LNCaP clone FGC (cell line): ENCODE data around the gene TMEM266.

Experiments used
- DNase-seq: peaks from one replicate; pipeline ENCODE4 v3.0.0-alpha.2; 2011; ENCODE audit warnings: low read depth
- H3K4me3 ChIP-seq: 2 replicates; pipeline ENCODE4 v1.5.1; 2011; ENCODE audit warnings: mild to moderate bottlenecking, low read depth, low read length, control low read depth
- TF ChIP-seq, protein P1 (sequence below): IDR thresholded peaks from 2 replicates; pipeline ENCODE4 v1.5.1; 2012; ENCODE audit warnings: mild to moderate bottlenecking; ENCODE audit not compliant: control insufficient read depth, insufficient read depth; ENCODE audit errors: extremely low read depth

TMEM266 gene

DNA sequence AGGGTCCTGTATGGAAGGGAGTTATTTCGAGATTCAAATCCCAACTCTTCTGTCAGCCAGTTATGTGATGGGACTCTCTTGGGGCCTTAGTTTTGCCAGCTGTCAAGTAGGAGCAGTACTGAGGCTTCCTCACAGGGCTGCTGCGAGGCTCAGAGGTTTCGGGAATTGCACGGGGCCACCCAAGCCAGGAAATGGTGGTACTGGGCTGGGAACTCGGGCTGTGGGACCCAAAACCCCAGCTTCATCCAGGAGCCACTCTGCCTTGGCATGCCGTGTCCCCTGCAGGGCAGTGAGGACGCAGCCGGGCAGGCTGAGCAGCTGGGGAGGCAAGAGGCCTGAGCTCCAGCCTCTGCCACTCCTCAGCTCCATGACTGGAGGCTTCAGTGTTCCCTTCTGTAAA is 132.9 kb downstream of the TMEM266 start:
- DNase-seq = no peak
- TF ChIP-seq, protein P1, sequence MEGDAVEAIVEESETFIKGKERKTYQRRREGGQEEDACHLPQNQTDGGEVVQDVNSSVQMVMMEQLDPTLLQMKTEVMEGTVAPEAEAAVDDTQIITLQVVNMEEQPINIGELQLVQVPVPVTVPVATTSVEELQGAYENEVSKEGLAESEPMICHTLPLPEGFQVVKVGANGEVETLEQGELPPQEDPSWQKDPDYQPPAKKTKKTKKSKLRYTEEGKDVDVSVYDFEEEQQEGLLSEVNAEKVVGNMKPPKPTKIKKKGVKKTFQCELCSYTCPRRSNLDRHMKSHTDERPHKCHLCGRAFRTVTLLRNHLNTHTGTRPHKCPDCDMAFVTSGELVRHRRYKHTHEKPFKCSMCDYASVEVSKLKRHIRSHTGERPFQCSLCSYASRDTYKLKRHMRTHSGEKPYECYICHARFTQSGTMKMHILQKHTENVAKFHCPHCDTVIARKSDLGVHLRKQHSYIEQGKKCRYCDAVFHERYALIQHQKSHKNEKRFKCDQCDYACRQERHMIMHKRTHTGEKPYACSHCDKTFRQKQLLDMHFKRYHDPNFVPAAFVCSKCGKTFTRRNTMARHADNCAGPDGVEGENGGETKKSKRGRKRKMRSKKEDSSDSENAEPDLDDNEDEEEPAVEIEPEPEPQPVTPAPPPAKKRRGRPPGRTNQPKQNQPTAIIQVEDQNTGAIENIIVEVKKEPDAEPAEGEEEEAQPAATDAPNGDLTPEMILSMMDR = no peak
- H3K4me3 ChIP-seq = no peak overlapping the region

DNA sequence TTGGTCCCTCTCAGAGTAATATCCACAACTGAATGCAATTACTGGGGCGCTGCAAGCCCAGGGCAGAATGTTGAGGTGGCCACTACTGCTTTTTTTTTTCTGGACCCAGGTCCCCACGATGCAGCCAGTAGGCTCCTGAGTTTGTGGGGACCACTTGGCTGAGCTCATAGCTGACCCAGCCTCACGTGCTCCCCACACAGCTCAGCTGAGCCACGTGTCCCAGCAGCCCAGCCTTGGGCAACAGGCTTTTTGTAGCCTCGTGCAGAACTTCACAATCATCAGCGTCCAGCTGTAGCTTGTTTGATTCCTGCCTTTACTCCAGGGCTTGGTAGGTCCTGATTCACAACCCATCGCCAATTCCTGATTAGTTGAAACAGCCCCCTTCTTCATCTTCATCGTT is 134.1 kb downstream of the TMEM266 start:
- H3K4me3 ChIP-seq = no peak overlapping the region
- TF ChIP-seq, protein P1 = no peak
- no peak for DNase-seq

DNA sequence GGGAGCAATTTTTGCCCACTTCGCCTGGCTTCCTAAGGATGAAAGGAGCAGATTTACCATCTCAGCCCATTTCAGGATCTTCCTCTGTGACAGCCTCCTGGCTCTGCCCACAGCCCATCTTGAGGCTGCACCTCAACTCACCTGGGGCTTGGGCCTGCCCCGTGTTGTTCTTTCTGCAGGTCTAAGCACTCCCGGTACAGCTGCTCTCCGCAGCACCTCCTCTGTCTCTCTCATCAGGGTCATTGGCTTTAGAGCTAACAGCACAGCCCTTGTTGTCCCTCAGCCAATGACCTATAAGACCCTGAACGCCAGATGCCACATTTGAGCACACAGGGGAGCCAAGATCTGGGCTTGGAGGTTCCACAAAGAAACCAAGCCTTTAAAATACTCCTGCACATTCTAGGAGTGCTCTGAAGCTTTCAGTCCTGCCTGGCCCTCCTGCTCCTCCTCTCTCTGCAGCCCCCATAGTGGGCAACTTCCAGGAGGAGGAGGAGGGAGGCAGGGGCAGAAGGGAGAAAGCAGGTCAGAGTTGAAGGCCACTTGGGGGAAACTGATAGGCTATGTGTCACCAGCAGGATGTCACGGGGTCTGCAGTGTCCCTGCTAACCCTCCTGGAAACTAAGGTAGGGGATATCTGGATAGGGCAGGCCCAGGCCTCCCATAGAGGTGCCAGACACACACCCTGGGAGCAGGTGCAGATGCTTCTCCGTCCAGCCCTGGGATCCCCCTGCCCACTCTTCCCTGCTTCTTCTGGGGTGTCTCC is 135.9 kb downstream of the TMEM266 start:
- no peak overlapping the region for H3K4me3 ChIP-seq
- TF ChIP-seq, protein P1 = no peak
- DNase-seq = no peak

DNA sequence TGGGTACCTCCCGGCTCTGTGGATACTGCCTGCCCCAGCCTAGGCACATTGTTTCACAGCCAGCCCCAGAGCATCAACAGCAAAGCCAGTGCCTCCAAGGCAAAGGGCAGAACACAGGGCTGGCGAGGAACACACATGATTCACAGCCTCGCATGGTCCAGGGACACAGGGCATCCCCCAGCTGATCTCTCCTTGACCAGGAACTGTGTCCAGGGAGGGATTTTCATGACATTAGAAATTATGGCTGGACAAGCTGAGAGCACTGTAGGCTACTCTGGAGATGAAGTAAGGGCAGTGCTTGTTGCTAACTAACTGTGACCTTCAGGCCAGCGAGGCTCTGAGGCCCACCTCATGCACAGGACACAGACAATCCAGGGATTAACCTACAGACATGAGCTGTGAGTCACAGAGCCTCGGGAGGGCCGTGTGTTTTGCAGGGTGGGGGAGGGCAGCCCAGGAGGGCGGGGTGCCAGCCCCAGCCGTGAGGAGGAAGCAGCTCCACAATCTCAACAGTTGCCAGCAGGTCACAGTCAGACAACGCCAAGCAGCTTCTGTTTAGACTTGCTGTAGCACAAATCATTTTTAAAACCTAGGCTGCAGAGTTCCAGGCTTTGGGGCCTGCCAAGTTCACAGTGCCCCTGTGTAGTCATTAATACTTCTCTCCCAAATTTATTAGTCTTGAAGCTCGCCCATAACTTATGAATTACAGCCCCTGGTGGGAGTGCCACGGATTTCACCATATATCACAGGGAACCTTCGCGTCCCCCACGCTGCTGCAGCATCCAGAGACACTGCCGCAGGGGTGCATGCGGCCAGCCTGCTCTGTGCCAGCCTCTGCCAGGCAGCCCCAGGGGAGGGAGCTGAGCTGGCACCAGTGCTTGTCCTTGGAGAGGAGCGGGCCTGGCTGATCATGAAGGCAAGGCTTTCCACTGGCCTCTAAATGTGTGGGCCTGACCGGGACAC is 136.8 kb downstream of the TMEM266 start:
- TF ChIP-seq, protein P1 = no peak
- DNase-seq = peak; percentile 82
- H3K4me3 ChIP-seq = no peak overlapping the region

DNA sequence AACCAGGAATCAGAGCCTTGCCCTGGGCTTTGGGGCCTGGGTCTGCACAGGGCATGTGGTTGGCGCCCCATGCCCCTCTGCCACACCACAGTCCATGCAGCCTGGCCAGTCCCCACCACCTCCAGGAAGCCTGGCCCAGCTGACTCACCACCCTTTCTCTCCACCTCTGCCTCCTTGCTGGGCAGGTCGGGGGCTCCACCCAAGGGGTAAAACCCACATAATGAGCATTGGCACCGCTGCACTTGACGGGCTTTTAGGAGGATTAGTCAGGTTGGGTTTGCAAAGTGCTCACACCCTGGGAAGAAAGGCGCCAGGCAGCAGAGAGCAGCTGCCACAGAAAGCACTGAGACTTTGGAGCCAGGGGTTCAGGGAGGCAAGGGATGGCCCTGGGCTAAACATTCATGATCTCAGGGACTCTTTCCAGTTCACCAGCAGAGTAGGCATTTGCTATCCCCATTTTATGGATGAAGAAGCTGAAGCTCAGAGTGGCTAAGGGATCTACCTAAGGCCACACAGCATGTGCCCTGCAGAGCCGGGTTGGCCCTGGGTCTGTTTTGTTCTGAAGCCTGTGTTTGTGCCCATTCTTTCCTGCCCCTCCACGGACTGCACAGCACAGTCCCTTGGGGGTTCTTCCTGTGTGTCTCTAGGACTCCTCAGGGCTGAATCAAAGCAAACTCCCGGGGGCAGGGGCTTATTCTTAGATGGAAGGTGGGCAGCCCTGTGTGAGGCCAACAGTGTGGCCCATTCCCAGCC is 138.1 kb downstream of the TMEM266 start:
- DNase-seq = no peak
- TF ChIP-seq, protein P1 = no peak
- H3K4me3 ChIP-seq = no peak overlapping the region

DNA sequence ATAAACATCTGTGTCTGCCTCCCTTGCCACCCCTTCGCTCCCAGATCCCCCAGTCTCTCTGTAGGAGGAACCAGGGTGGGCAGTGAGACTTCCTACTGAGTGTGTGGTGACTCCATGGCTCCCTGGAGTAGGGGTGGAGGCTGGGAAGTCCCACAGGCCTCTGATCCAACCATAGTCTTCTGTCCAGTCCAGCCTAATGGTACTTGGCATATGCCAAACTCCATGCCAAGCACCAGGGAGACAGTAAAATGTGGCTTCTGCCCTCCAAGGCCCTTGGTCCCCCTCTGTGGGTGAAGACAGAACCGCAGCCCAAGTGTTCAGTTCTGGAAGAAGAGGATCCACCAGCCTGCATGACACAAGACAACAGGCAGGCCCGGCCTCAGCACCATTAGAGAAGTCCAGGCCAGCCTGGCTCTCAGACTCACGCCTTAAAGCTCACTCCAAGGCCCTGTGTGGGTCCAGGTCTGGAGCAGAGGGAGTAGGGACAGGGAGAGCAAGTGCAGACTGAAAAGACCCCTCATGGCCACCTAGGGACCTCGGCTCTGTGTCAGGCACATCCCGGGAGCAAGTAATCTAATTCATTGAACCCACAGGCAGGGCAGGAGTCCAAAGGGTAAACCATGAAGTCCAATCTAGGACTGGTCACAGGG is 138.8 kb downstream of the TMEM266 start:
- H3K4me3 ChIP-seq = no peak overlapping the region
- no peak for DNase-seq
- TF ChIP-seq, protein P1 = no peak
